HG03565 (cell line): ENCODE results near the gene APBA3.
A peak's percentile ranks its signal among the peaks of the same experiment; 100 is the strongest.
"Not testable (repeated sequence)": the region's sequence is repeated elsewhere in the genome, so short reads cannot be mapped to it uniquely, and the experiment has no call there.

ENCODE experiments used
- ATAC-seq: cut with Tn5 transposase; IDR thresholded peaks from one replicate; pipeline ENCODE4 v1.9.1; 2021; ENCODE audit warnings: mild to moderate bottlenecking, moderate library complexity; ENCODE audit not compliant: unreplicated experiment

The APBA3 gene

GRCh38 chr19:3771906-3772455 lies 10.5 kb upstream of the APBA3 start, which contains the start of gene RAX2:
Gene RAX2 (minus strand): TSS chr19:3772228. CDS start chr19:3771742, 486 bp downstream.
- ATAC-seq = no peak

DNA sequence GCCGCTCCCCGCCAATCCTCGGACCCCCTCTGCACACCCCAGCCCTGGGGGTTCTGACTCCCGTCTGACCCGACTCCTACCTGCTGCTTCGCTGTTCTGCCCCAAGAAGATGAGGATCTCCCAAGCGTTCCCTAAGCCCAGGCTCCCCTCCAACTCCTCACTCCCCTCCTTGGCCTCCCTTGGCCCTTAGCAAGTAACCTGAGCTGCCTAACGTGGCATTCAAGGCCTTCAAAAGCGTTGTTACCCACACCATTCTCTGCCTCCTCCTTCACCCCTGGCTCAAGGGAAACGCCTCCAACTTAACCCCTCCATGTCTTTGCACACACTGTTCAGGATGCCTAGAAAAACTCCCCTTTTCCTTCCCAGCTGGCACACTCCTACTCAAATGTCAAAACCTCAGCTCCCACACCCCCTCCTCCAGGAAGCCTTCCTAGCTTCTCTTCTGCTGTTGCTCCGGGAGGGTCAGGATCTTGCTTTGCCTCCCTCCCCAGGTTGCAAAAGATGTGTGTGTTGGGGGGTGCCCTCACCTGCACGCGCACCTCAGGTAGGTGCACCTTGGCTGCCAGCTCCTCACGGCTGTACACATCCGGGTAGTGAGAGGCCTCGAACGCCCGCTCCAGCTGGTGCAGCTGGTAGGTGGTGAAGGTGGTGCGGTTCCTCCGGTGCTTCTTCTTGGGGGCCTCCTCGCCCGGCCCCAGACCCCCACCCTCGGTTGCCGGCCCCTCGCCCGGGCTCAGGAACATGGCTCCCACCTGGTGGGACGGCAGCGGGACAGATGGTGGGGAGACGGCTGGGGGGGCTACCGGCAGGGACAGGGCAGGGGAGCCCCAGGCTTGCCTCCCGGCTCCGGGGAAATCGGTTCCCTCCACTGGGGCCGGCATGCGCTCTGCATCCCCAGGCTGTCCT lies 9.8 kb upstream of the APBA3 start:
- no peak for ATAC-seq

GRCh38 chr19:3770136-3770999 lies 8.9 kb upstream of the APBA3 start:
- ATAC-seq = no peak

DNA sequence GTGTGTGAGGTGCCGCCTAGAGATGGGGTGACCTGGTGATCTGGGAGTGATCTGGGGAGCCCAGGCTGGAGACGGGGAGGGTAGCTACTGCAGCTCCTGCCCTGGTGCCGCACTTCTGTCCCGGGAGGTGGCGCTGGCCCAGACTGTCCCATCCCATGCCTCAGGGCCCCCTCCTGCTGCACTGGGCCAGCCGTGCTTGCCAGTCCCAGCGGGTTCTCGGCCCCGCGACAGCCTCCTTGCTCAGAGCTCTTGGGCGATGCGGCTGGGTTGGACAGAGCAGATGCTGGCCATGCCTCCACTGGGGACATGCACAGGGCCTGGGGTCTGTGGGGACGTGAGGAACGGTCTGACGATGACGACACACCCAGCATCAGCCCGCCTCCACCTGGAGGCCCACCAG lies 8.0 kb upstream of the APBA3 start:
- no peak for ATAC-seq

- no peak for ATAC-seq
Observed at GRCh38 chr19:3768748-3769099, 7.2 kb upstream of the APBA3 start.

GRCh38 chr19:3768015-3768747 lies 6.7 kb upstream of the APBA3 start:
- ATAC-seq = no peak

DNA sequence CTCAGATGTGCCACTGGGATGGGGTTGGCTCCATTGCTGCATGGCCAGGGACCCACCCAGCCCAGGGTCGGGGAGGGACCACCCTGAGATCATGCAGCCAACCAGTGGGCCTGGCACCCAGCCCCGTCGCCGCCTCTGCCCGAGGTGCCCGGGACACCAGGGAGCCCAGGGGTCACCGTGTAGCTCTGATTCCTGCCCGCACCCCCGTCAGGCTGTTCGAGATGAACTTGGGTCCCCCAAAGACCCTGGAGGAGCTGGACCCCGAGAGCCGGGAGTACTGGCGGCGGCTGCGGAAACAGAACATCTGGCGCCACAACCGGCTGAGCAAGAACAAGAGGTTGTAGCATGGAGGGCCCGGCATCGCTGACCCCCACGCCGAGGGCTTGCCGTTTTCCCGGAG lies 5.6 kb upstream of the APBA3 start:
- ATAC-seq = no peak

DNA sequence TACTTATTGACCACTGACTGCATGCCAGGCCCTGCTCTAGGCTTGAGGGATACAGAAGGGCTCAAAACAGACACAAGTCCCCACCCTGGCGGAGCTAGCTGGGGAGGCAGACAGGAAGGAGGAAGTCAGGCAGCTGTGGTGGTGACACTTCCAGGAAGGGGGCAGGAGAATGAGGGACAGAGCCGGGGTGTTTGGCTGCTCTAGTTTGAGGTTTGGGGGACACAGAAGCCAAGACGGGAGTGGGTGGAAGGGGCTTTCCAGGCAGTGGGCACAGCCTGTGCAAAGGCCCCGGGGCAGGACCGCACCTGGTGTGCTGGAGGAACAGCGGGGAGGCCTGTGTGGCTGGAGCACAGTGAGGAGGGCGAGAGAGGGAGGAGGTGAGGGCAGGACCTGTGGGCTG lies 5.0 kb upstream of the APBA3 start:
- no peak for ATAC-seq

DNA sequence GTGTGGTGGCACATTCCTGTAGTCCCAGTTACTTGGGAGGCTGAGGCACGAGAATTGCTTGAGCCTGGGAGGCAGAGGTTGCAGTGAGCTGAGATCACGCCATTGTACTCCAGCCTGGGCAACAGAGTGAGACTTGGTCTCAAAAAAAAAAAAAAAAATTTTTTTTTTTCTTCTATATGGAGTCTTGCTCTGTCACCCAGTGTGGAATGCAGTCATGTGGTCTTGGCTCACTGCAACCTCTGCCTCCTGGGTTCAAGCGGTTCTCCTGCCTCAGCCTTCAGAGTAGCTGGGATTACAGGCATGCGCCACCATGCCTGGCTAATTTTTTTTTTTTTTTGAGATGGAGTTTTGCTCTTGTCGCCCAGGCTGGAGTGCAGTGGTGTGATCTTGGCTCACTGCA lies 4.3 kb upstream of the APBA3 start:
- not testable (repeated sequence) for ATAC-seq

DNA sequence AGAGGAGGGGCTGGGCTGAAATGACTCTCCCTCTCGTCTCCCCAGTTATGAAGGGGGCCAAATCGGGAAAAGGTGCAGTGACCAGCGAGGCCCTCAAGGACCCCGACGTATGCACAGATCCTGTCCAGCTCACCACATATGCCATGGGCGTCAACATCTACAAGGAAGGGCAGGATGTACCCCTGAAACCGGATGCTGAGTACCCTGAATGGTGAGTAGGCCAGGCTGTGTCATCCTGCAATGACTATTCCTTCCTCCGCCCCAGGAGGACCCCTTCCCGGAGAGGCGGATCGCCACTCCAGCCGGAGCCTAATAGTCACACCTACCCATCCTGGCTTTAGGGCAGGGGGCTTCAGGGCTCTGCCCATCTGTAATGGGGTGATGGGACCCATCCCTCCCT lies 3.6 kb upstream of the APBA3 start:
- no peak for ATAC-seq

- ATAC-seq = peak; percentile 71
Observed at GRCh38 chr19:3762501-3763459, 1.3 kb upstream of the APBA3 start, which contains the start of gene MRPL54. Gene MRPL54 (plus strand): TSS chr19:3762682. CDS start chr19:3762701, 19 bp downstream.

GRCh38 chr19:3762130-3762473 lies 610 bp upstream of the APBA3 start:
- no peak for ATAC-seq

DNA sequence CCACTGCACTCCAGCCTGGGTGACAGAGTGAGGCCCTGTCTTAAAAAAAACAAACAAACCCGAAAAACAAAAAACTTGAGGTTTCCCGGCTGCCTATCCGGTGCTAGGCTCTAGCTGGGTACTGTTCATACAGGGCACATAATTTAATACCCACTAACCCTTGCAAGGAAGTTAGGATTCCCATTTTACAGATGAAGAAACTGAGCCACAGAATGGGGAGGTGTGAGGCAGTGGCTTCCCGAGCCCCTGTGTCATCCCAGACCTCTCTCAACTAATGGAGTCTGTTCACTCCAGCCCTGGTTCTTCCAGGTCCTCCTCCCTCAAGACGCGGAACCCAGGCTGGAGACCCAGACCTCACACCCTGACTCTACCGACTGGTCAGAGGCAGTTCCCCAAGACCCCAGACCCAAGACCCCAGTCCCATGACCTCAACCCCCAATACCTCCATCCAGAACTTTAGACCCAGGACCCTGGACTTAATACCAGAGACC lies 576 bp downstream of the APBA3 start:
- no peak for ATAC-seq

- ATAC-seq = no peak
Observed at GRCh38 chr19:3759482-3760254, 1.8 kb downstream of the APBA3 start.

GRCh38 chr19:3758297-3758696 lies 3.2 kb downstream of the APBA3 start:
- not testable (repeated sequence) for ATAC-seq

- ATAC-seq = not testable (repeated sequence)
Observed at GRCh38 chr19:3757705-3758104, 3.8 kb downstream of the APBA3 start.

DNA sequence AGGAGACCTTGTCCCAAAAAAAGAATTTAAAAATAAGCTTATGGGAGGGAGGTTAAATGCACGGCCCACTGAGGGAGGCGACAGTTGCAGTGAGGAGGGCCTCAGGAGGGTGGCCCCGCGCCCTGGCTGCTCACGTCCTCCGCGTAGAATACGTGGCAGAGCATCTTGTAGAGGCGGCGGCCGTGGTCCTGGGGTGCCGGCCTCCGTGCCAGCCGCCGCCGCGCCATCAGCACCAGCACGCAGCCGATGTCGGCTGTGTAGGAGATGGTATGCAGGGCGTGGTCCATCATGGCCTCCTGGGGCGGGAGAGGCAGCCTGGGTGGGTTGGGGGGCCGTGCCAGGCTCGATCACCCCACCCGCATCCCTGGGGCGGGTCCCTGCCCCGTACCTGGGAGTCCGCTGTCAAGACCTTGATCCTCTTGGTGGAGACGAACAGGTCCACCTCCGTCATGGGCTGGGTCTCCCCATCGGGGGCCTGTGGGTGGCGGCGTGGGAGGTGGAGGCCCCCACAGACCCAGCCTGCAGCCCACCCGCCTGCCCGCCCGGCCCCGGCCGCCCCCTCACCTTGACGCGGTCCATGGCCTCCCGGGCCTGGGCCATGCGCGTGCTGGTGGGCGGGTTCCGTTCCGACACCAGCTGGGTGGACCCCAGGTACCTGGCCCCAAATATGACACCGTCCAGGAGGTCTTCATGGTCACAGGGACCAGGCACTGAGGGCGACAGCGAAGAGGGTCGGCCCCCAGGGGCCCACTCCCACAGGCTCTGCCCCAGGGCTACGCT lies 7.7 kb downstream of the APBA3 start:
- ATAC-seq = no peak

DNA sequence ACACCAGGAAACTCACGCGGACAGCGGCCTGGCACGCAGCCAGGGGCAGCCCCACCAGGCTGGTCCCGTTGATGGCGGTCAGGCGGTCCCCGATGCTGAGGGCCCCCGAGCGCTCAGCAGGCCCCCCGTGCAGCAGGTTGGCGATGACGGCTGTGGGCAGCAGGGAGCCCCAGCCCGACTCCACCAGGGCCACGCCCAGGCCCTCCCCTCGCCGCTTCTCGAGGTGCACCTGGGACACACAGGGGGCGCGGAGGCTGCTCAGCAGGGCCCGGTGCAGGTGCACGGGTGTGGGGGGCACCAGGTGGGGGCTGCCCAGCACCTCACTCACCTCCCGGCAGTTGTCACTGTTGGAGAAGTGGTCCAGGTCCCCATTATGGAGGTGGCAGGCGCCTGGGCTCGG lies 9.0 kb downstream of the APBA3 start:
- ATAC-seq = no peak
